ENCODE results near the gene KRTCAP3. TPM values are rescaled to one million over a fixed set of nuclear protein-coding genes. Genes with fewer than 3 reads are reported as not detected.

The KRTCAP3 gene
- total RNA-seq, result 10 to 100 TPM; 43.9 to 93.4 (median 85.1) TPM
- long read RNA-seq, donor 1, transcript KRTCAP3-201 (7 exons, 872 nt), result major isoform, 6 of 23 reads
- long read RNA-seq, donor 1, partial matches to known transcripts, result 6 of 23 reads
- long read RNA-seq, donor 1, other reads (novel, unspliced or antisense), result 10 of 23 reads
- long read RNA-seq, donor 2, transcript KRTCAP3-201 (7 exons, 872 nt), result major isoform, 13 of 66 reads
- long read RNA-seq, donor 2, partial matches to known transcripts, result 31 of 66 reads
- long read RNA-seq, donor 2, other reads (novel, unspliced or antisense), result 20 of 66 reads

GRCh38 chr2:27441958-27442919 is at the start of gene KRTCAP3:
Gene KRTCAP3 (plus strand): TSS chr2:27442381. CDS start chr2:27442413, 32 bp downstream.
- ATAC-seq, result peak; percentile 88
- peak; percentile 35 for TF ChIP-seq CTCF (IDR thresholded peaks at IDR 0.05)
- H3K36me3 ChIP-seq (ENCODE audit: low read depth), result no peaks in the 10 kb centered on the region
- DNase-seq, result peak; percentile 85 to 90 (median 87)
- intact Hi-C loops (cut with DNase I, micrococcal nuclease), result no loop called here
- peak within 1 kb of the TSS; percentile 11 for H3K4me3 ChIP-seq
- H3K9me3 ChIP-seq, result no peaks in the 10 kb centered on the region
- H3K4me1 ChIP-seq (ENCODE audit: low read depth), result peaks cover 27% of the 10 kb centered on the region

- ATAC-seq, result no peak
- no peaks in the 10 kb centered on the region for H3K9me3 ChIP-seq
- TF ChIP-seq CTCF (IDR thresholded peaks at IDR 0.05), result no peak
- no peaks in the 10 kb centered on the region for H3K36me3 ChIP-seq (ENCODE audit: low read depth)
- DNase-seq, result no peak
- intact Hi-C loops (cut with DNase I, micrococcal nuclease), result no loop called here
- H3K4me1 ChIP-seq (ENCODE audit: low read depth), result no peaks in the 10 kb centered on the region
- no peak overlapping the region for H3K4me3 ChIP-seq
Measured at GRCh38 chr2:27393225-27393624, 49.0 kb upstream of the KRTCAP3 start.

GRCh38 chr2:27398962-27399361 is 43.2 kb upstream of the KRTCAP3 start:
- Histone ChIP-seq H3K4me3 (no peak overlapping the region), H3K36me3 (ENCODE audit: low read depth) (no peaks in the 10 kb centered on the region), H3K9me3 (no peaks in the 10 kb centered on the region), H3K4me1 (ENCODE audit: low read depth) (no peaks in the 10 kb centered on the region)
- intact Hi-C loops (cut with DNase I, micrococcal nuclease), result no loop called here
- DNase-seq (no peak), ATAC-seq (no peak)
- TF ChIP-seq CTCF (IDR thresholded peaks at IDR 0.05), result no peak

- no peak for ATAC-seq
- intact Hi-C loops (cut with DNase I, micrococcal nuclease), result no loop called here
- no peak for TF ChIP-seq CTCF (IDR thresholded peaks at IDR 0.05)
Measured at GRCh38 chr2:27400348-27401135, 41.6 kb upstream of the KRTCAP3 start.

GRCh38 chr2:27407798-27408491 is 34.2 kb upstream of the KRTCAP3 start:
- peak in 1 of 3 donors; percentile 65 for DNase-seq
- Histone ChIP-seq H3K4me3 (no peak overlapping the region), H3K9me3 (no peaks in the 10 kb centered on the region), H3K36me3 (ENCODE audit: low read depth) (no peaks in the 10 kb centered on the region), H3K4me1 (ENCODE audit: low read depth) (peaks cover 15% of the 10 kb centered on the region)
- no peak for TF ChIP-seq CTCF (IDR thresholded peaks at IDR 0.05)
- intact Hi-C loops (cut with DNase I, micrococcal nuclease), result no loop called here
- no peak for ATAC-seq

More at GRCh38 chr2:27400348-27401135, 41.6 kb upstream of the KRTCAP3 start:
- Histone ChIP-seq H3K36me3 (ENCODE audit: low read depth) (no peaks in the 10 kb centered on the region), H3K9me3 (no peaks in the 10 kb centered on the region), H3K4me1 (ENCODE audit: low read depth) (no peaks in the 10 kb centered on the region), H3K4me3 (no peak overlapping the region)
- DNase-seq, result no peak
